Mucosa of stomach (tissue), 1 donor: Measurements from ENCODE around the gene NKD2.
"Not testable (repeated sequence)": the region's sequence is repeated elsewhere in the genome, so short reads cannot be mapped to it uniquely, and the experiment has no call there.

ENCODE experiments used
- H3K27me3 ChIP-seq: one replicate; pipeline ENCODE4 v1.7.0; 2013; ENCODE audit warnings: mild to moderate bottlenecking, low read length; ENCODE audit not compliant: control insufficient read depth, insufficient read depth
- H3K36me3 ChIP-seq: one replicate; pipeline ENCODE4 v1.7.0; 2013; ENCODE audit warnings: low read length; ENCODE audit not compliant: control insufficient read depth, insufficient read depth
- H3K4me1 ChIP-seq: one replicate; pipeline ENCODE4 v1.7.0; 2013; ENCODE audit warnings: mild to moderate bottlenecking, low read length; ENCODE audit not compliant: control insufficient read depth, insufficient read depth
- H3K4me3 ChIP-seq: one replicate; pipeline ENCODE4 v1.7.0; 2013; ENCODE audit warnings: low read length
- H3K9ac ChIP-seq: one replicate; pipeline ENCODE4 v1.7.0; 2013; ENCODE audit warnings: mild to moderate bottlenecking, low read length, moderate library complexity
- H3K9me3 ChIP-seq: one replicate; pipeline ENCODE4 v1.7.0; 2013; ENCODE audit warnings: mild to moderate bottlenecking, low read length, moderate library complexity; ENCODE audit not compliant: control insufficient read depth
- donor health status: Pancreatic carcinoma.

The NKD2 gene

DNA sequence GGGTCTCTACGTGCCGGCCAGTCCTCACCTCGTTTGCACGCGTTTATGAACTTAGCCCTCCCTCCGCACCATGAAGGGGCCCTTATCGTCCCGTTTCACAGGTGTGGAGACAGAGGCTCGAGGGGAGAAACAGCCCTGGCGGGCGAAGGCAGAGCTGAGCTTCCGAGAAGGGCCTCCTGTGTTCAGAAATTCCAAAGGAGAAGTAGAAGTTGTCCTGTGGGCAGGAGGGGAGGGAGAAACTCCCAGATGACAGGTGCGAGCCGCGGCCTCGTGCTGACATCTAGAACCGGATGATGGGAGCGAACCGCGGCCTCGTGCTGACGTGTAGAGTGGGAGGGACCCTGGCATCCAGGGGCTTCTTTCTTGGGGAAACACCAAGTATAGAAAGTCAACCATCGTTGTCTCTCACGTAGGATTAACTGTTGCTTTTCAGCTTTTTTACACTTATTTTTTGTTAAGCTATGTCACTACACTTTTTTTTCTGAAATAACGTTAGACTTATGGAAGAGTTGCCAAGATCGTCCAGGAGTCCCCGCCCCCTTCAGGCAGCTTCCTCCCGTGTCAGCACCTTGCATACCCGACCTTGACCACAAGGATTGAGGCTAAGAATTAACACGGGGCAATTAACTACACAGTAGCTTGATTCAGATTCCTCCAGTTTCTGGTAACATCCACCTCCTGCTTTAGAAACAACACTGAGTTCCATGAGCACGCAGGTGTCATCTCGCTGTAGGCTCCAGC, 42.8 kb upstream of the NKD2 start:
- peaks cover 3% of the 10 kb centered on the region for H3K27me3 ChIP-seq
- H3K9me3 ChIP-seq: no peaks in the 10 kb centered on the region

DNA sequence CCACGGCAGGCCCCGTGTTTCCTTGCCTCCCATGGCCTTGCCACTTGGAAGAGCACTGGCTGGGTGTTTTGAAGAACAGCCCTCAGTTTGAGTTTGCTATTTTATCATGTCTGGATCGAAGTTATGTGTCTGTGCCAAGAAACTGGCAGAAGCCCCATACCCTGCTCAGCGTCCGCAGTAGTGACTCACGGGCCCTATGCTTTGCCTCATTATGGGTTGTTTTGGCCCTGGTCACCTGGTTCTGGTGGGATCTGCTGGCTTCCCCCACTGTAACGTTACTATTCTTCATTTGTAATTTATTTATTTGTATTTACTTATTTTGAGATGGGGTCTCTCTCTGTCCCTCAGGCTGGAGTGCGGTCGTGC, 42.3 kb upstream of the NKD2 start:
- Histone ChIP-seq H3K9ac (no peak overlapping the region), H3K27me3 (peaks cover 3% of the 10 kb centered on the region), H3K9me3 (no peaks in the 10 kb centered on the region), H3K4me1 (no peaks in the 10 kb centered on the region), H3K36me3 (no peaks in the 10 kb centered on the region), H3K4me3 (no peak overlapping the region)

More for the DNA sequence above, 42.8 kb upstream of the NKD2 start:
- H3K9ac ChIP-seq: no peak overlapping the region
- H3K36me3 ChIP-seq: no peaks in the 10 kb centered on the region
- H3K4me3 ChIP-seq: no peak overlapping the region
- no peaks in the 10 kb centered on the region for H3K4me1 ChIP-seq

DNA sequence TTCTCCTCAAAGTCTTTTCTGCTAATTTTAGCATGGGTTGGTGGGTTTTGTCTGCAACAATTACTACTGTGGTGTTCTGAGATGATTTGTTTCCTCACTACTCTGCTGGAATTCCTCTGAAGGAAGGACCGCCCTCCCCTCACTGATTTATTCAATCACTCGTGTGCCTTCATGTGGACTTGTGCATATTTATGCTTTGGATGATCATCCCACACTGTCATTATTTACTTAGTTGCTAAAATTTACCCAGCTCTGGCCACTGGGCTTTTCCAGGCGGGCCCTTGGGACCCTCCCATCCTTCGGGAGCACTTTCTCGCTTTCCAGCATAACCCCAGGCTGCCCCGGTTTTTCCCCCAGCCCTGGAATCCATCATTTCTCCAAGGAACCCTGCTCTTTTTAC, 41.7 kb upstream of the NKD2 start:
- Histone ChIP-seq H3K4me1 (no peaks in the 10 kb centered on the region), H3K9ac (no peak overlapping the region), H3K9me3 (no peaks in the 10 kb centered on the region), H3K27me3 (peaks cover 3% of the 10 kb centered on the region), H3K36me3 (no peaks in the 10 kb centered on the region), H3K4me3 (no peak overlapping the region)

DNA sequence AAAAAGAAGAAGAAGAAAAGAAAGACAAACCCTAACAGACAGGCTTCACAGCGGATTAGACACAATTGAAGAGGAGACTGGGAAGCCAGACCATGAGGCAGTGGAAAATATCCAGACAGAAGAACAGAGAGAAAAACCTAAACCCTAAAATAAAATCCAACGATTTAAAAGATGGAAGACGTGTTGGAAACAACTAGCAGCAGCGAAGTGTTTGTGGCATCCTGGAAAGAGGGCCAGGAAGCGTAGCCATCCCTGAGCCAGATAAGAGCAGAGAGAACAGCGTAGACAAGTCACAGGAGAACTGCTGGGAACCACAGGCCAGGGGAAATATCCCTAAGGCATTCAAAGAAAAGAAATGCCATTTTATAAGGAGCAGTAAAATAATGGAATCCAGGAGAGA, 39.7 kb upstream of the NKD2 start:
- H3K27me3 ChIP-seq: peaks cover 3% of the 10 kb centered on the region
- no peaks in the 10 kb centered on the region for H3K4me1 ChIP-seq
- no peak overlapping the region for H3K4me3 ChIP-seq
- H3K9ac ChIP-seq: no peak overlapping the region
- no peaks in the 10 kb centered on the region for H3K36me3 ChIP-seq
- no peaks in the 10 kb centered on the region for H3K9me3 ChIP-seq

DNA sequence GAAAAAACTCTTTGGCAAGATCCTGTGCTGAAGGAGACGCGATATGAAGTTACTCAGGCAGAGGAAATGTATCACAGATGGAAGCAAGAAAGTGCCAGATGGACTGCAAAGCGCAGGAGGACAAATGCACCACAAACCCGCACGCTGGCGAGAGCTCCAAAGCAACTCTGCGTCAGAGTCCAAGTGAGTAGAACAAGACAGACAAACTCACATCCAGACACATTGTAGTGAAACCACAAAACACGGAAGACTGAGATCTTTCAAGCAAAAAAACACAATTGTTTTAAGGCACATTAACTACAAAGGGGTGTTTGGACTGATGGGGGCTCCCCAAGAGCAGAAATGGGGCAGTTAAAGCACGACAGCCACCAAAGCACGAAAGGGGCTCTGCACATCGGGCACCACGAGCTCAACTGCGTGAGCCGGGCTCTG, 39.2 kb upstream of the NKD2 start:
- H3K27me3 ChIP-seq: peaks cover 3% of the 10 kb centered on the region
- H3K4me3 ChIP-seq: no peak overlapping the region
- no peaks in the 10 kb centered on the region for H3K36me3 ChIP-seq
- H3K4me1 ChIP-seq: no peaks in the 10 kb centered on the region
- H3K9ac ChIP-seq: no peak overlapping the region
- no peaks in the 10 kb centered on the region for H3K9me3 ChIP-seq

DNA sequence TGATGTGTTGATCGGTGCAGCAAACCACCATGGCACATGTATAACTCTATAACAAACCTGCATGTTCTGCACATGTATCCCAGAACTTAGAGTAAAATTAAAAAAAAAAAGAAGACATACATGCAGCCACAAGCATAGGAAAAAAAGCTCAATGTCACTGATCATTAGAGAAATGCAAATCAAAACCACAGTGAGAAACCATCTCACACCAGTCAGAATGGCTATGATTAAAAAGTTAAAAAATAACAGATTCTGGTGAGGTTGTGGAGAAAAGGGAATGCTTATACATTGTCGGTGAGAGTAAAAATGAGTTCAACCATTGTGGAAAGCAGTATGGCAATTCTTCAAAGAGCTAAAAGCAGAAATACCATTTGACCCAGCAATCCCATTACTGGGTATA, 36.0 kb upstream of the NKD2 start:
- not testable (repeated sequence) for H3K9me3 ChIP-seq, H3K4me1 ChIP-seq, H3K4me3 ChIP-seq, H3K27me3 ChIP-seq, H3K9ac ChIP-seq, H3K36me3 ChIP-seq

DNA sequence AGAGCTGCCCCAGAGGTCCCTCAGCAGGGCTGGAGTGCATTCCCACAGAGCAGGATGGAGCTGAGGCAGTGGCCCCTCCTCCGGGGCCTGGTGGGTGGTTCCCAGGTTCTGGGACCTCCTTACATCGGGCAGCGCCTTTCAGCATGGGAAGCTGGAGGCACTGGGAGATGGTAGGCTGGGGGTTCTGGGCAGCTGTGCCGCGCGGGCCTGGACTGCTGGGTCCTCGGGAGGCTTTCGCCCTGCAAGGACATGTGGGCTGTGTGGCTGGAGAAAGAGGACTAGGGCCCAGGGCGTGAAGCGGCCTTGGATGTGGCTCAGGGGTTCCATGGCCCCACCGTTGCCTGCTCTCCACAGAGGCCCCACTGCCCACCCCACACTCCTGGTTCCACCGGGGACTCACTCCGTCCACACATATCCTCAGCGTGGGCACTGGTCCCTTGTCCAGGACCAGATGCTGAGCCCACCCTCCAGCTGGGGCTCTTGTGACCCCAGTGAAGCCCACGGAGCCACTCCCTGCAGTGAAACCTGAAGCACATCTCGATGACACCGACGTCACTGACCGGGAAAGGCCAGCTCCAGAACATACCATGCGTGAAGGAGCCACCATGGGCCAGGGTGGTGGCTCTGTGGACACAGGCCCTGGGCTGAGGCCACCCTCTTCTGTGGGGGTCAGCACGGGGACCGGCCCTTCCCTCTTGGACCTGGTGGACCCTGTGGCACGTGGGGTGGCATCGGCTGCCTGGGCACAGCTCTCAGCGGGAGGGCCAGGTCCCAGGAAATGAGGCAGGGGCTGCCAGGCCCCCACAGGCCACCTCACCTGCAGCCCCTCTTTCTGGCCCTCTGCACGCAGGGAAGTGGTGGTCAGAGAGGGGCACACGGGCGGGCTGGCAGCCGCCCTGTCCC, 31.5 kb upstream of the NKD2 start:
- Histone ChIP-seq H3K27me3 (no peaks in the 10 kb centered on the region), H3K36me3 (no peaks in the 10 kb centered on the region), H3K9me3 (no peaks in the 10 kb centered on the region), H3K9ac (no peak overlapping the region), H3K4me3 (no peak overlapping the region), H3K4me1 (no peaks in the 10 kb centered on the region)

DNA sequence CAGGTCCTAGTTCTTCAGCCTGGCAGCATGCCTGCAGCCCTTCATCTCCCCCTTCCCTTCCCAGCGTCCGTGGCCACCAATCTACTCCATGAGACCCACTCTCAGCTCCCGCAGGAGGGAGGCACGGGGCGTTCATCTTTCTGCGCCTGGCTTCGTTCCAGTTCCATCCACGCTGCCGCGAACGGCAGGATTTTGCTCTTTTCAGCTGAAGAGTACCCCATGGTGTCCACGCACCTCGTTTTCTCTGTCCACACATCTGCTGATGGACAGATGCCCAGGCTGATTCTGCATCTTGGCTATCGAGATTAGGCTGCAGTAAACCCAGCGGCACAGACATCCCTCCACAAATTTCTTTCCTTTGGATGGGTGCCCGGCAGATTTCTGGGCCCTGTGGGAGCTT, 30.5 kb upstream of the NKD2 start:
- no peak overlapping the region for H3K4me3 ChIP-seq
- H3K27me3 ChIP-seq: peaks cover under 1% of the 10 kb centered on the region
- H3K9me3 ChIP-seq: no peaks in the 10 kb centered on the region
- no peaks in the 10 kb centered on the region for H3K36me3 ChIP-seq
- no peaks in the 10 kb centered on the region for H3K4me1 ChIP-seq
- no peak overlapping the region for H3K9ac ChIP-seq

DNA sequence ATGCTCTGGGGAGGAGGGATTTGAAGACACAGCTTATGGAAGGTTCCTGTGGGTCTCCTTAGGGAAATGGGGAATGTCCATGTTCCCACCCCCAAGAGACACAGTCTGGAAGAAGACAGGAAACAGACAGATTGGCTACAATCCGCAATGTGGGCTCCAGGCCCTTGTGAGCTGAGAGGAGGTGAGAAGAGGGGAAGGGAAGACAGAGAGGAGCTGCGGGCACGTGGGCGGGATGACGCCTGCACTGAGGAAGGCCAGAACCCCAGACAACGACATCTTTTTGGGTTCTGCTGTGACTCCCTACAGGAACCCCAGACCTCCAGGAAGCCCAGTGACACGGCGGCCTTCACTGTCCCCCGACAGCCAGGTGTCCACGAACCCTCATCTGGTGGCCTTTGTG, 29.9 kb upstream of the NKD2 start:
- H3K27me3 ChIP-seq: peaks cover 3% of the 10 kb centered on the region
- H3K9ac ChIP-seq: no peak overlapping the region
- no peaks in the 10 kb centered on the region for H3K36me3 ChIP-seq
- H3K9me3 ChIP-seq: no peaks in the 10 kb centered on the region
- no peaks in the 10 kb centered on the region for H3K4me1 ChIP-seq
- H3K4me3 ChIP-seq: no peak overlapping the region

DNA sequence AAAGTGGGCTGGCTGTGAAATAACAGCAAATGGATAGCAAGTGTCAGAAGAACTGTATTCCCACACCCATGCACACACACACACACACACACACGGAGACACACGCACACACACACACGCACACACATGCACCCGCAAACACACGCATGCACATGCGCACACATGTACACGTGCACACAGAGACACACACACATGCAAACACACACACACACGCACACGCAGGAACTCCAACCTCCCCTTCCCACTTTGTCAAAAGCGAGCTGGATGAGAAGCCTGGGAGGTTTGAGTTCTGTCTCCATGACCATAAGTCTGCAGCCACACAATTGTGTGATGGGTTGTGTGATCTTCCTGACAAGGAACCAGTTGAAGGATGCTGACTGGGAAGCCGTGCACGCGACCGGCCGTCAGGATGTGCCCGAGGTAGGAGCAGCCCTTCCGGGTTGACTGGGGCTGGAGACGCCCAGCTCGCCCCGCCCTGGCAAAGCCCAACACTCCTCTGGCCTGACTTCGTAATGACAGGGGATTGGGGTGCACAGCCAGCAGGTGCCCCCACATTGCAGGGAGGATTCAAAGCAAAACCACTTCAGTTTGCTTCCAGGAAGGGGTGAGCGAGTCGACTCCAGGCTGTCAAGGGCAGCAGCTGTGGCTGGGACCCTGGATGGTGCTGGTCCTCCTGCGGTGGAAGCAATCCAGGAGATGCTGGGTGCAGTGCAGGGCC, 29.3 kb upstream of the NKD2 start:
- H3K4me3 ChIP-seq: no peak overlapping the region
- peaks cover 3% of the 10 kb centered on the region for H3K27me3 ChIP-seq
- H3K9me3 ChIP-seq: no peaks in the 10 kb centered on the region
- no peaks in the 10 kb centered on the region for H3K36me3 ChIP-seq
- no peaks in the 10 kb centered on the region for H3K4me1 ChIP-seq
- H3K9ac ChIP-seq: no peak overlapping the region

DNA sequence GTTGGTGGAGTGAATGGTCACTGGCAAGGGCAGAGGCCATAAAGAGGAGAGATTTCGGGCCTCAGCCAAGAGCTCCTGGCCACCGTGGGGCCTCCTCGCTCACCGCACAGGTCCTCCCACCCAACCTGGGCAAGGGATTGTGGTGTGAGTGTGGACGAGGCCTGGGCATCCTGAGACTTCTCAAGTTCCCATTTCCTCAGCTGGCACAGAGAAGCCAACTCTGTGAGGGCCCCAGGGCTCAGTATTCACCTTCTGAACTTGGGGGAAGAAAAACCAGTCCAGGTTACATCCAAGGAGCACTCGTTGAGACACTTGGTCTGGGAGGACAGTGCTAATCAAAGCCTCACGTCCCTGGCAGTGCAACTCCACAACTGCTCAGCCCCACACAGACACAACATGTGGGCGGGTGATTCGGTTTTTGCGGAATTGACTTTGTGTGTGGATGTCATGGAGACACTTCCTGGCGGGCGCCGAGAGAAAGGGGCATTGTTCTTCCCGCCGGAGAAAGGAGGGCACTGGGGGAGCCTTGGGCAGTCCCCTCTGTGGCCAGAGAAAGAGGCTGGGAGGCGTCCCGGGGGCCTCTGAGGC, 28.5 kb upstream of the NKD2 start:
- peaks cover 3% of the 10 kb centered on the region for H3K27me3 ChIP-seq
- H3K4me1 ChIP-seq: no peaks in the 10 kb centered on the region
- no peaks in the 10 kb centered on the region for H3K36me3 ChIP-seq
- H3K9ac ChIP-seq: no peak overlapping the region
- H3K4me3 ChIP-seq: no peak overlapping the region
- no peaks in the 10 kb centered on the region for H3K9me3 ChIP-seq

DNA sequence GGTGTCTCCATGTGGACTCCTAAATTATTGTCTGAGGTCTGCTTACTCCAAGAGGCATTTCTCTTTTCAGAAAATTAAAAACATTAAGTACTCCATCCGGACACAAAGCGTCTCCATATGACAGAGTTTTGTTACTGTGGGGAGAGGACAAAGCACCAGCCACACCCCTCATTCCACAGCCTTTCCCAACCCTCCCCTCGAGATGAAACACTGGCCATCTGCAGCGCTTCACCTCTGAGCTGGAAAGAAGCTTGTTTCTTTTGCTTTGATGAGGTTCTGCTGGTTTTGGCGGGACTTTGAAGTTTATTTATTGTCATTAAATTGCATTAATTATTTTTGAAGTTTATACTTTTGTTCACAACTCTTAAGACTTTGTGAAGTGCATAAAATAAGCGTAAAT, 27.6 kb upstream of the NKD2 start:
- Histone ChIP-seq H3K27me3 (peaks cover 3% of the 10 kb centered on the region), H3K4me1 (no peaks in the 10 kb centered on the region), H3K9ac (no peak overlapping the region), H3K36me3 (no peaks in the 10 kb centered on the region), H3K9me3 (no peaks in the 10 kb centered on the region), H3K4me3 (no peak overlapping the region)
